T-cell (primary cell): ENCODE results near the gene TBC1D30. TPM values are rescaled to one million over a fixed set of nuclear protein-coding genes. Genes with fewer than 3 reads are reported as not detected.

ENCODE experiments used
- ATAC-seq, 4 experiments: fragments of 200-7000 bp in 3 of 4; fragments of 150-1000 bp in 1 of 4; cut with Tn5 transposase; replicated peaks in 1 of 4; 1 replicate in 3 of 4; 2 replicates in 1 of 4; pipeline ENCODE4 v1.10.0; 2021; ENCODE audit warnings: moderate library complexity in 3 of 4, mild to moderate bottlenecking in 2 of 4, moderate number of reproducible peaks in 1 of 4
- CTCF ChIA-PET, 2 donors: fragments of 300-600 bp; sonication (Branson Sonifier 250); formaldehyde crosslinking; loops; one replicate each; lab custom pipeline; 2022; ENCODE audit warnings: antibody characterized with exemption in 2 of 2; lab: Charles Lee
- POLR2A ChIA-PET, 2 donors: fragments of 300-600 bp; sonication (Branson Sonifier 250); formaldehyde crosslinking; loops; one replicate each; lab custom pipeline; 2022; ENCODE audit warnings: antibody characterized with exemption in 2 of 2; lab: Charles Lee
- DNase-seq, 35 experiments: peaks; one replicate each; pipeline versions ENCODE4 v3.0.0 to v3.0.0-alpha.2; 2013 to 2023
- H3K27ac ChIP-seq: one replicate; pipeline ENCODE4 v1.5.1; 2013; ENCODE audit warnings: low read length
- H3K27me3 ChIP-seq, 2 experiments: replicated peaks in 1 of 2; 1 replicate in 1 of 2; 2 replicates in 1 of 2; pipeline versions ENCODE4 v1.6.1 to v1.7.0; 2013; ENCODE audit warnings: low read length in 1 of 2, mixed read lengths in 1 of 2; ENCODE audit not compliant: control insufficient read depth in 2 of 2, insufficient read depth in 2 of 2; ENCODE audit errors: extremely low read depth in 1 of 2
- H3K36me3 ChIP-seq, 2 donors: 1 replicate in 1 of 2; 2 replicates in 1 of 2; pipeline versions ENCODE4 v1.6.1 to v1.7.0; 2013; ENCODE audit warnings: low read length in 1 of 2; ENCODE audit not compliant: control insufficient read depth in 2 of 2, insufficient read depth in 1 of 2; ENCODE audit errors: extremely low read depth in 1 of 2
- H3K4me1 ChIP-seq, 2 experiments: 1 replicate in 1 of 2; 2 replicates in 1 of 2; pipeline versions ENCODE4 v1.6.1 to v1.7.0; 2013; ENCODE audit warnings: low read length in 2 of 2, mixed read lengths in 1 of 2; ENCODE audit not compliant: insufficient read depth in 2 of 2, control insufficient read depth in 1 of 2; ENCODE audit errors: extremely low read depth in 1 of 2
- H3K4me3 ChIP-seq, 2 donors: 1 replicate in 1 of 2; 2 replicates in 1 of 2; pipeline versions ENCODE4 v1.5.1 to v1.7.0; 2013; ENCODE audit warnings: mild to moderate bottlenecking in 2 of 2, low read length in 1 of 2, moderate library complexity in 1 of 2; ENCODE audit not compliant: control insufficient read depth in 1 of 2; ENCODE audit errors: extremely low read depth in 1 of 2
- H3K9me3 ChIP-seq: 2 replicates; pipeline ENCODE4 v1.7.0; 2013
- H3K27ac Mint-ChIP-seq, 2 donors: one replicate each; pipeline ENCODE4 v1.8.0; 2020 to 2021; ENCODE audit warnings: mild to moderate bottlenecking in 2 of 2, mixed read lengths in 2 of 2
- H3K27me3 Mint-ChIP-seq, 2 donors: one replicate each; pipeline ENCODE4 v1.8.0; 2021 to 2022; ENCODE audit warnings: mixed read lengths in 2 of 2
- H3K36me3 Mint-ChIP-seq: one replicate; pipeline ENCODE4 v1.8.0; 2021; ENCODE audit warnings: mixed read lengths
- H3K4me1 Mint-ChIP-seq, 3 donors: one replicate each; pipeline ENCODE4 v1.8.0; 2020 to 2022; ENCODE audit warnings: mixed read lengths in 3 of 3, mild to moderate bottlenecking in 1 of 3
- H3K4me3 Mint-ChIP-seq, 3 donors: one replicate each; pipeline ENCODE4 v1.8.0; 2020 to 2022; ENCODE audit warnings: mild to moderate bottlenecking in 3 of 3, mixed read lengths in 3 of 3, moderate library complexity in 3 of 3
- H3K9me3 Mint-ChIP-seq, 3 donors: one replicate each; pipeline ENCODE4 v1.8.0; 2020 to 2022; ENCODE audit warnings: mixed read lengths in 3 of 3
- whole genome bisulfite sequencing: methylation state at CpG from one replicate; pipeline ENCODE4 v1.1.5; 2013; ENCODE audit warnings: missing lambda C conversion rate; ENCODE audit not compliant: insufficient coverage; 5-methylcytosine and 5-hydroxymethylcytosine counted together
- total RNA-seq, 35 experiments: library from RNA in 6 of 35; stranded (reverse) in 6 of 35; fragments of 120-200 nt in 1 of 35; gene quantifications; one replicate each; pipeline versions ENCODE4 v1.2.1 to v1.2.4 and lab custom pipeline; 2013 to 2026

The TBC1D30 gene
- total RNA-seq, 5 donors from 2014 or later (not counting 1 experiment from before 2014, with no cell fraction given): 0.07 to 0.73 (median 0.41) TPM

DNA sequence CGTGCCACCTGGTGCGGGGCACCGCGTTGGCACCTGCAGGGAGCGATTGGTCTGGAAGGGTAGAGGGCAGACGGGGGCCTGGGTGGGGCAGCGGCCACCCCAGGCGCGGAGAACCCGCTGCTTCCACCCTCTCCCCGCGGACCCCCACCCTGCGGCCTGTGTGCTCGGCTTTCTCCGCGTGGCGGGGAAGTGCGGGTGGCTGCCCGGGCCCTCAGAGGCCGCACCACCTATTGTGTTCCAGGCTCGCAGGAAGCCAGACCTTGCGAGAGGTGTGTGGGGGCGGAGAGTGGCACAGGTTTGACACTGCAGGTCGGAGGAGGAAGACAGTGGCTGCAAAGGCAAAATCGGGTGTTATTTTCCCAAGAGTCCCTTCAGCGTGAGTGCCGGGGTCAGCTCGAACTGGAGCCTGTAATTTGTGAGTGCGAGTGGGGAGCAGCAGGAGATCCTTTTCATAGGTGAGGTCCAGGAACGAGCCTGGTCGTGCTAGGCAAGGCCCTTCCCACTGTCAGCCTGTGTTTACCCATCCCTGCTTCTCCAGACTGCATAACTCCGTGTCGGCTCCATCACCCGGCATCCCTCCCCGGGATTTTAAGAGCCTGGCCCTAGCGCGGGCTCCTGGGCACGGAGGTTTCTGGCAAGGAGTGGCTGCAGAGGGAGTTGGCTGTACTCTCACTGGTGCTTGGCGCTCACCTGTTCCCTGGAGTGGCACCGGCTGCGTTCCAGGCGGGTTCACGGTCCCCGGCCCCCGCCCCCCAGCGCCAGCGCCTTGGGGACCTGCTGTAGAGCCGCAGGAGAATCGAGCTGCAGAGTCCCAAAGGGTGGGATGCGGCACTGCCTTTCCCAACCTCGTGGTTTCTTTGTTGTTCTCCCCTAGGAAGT lies 935 bp downstream of the TBC1D30 start:
- H3K4me1 Mint-ChIP-seq: peaks cover 21 to 23% (median 22%) of the 10 kb centered on the region in 3 donors
- H3K27ac Mint-ChIP-seq: no peak overlapping the region
- no peaks in the 10 kb centered on the region for H3K36me3 ChIP-seq
- peak in 2 of 4 experiments; percentile 27 to 45 for ATAC-seq
- DNase-seq: no peak
- no peak overlapping the region for H3K27ac ChIP-seq
- peaks cover 15 to 45% of the 10 kb centered on the region in 2 experiments for H3K27me3 ChIP-seq
- H3K4me3 Mint-ChIP-seq: peak overlapping the region; percentile 58 to 75 (median 66)
- CTCF ChIA-PET: no interaction called here
- peaks cover 51 to 63% of the 10 kb centered on the region in 2 donors for H3K27me3 Mint-ChIP-seq
- H3K9me3 ChIP-seq: peaks cover 2% of the 10 kb centered on the region
- no peaks in the 10 kb centered on the region for H3K36me3 Mint-ChIP-seq
- peaks cover 6 to 24% of the 10 kb centered on the region in 2 experiments for H3K4me1 ChIP-seq
- H3K9me3 Mint-ChIP-seq: peaks cover 0 to 3% (median 3%) of the 10 kb centered on the region in 3 donors
- POLR2A ChIA-PET: no interaction called here
- 6% methylated on average over 24 of the region's 51 CpGs for WGBS
- H3K4me3 ChIP-seq: peak overlapping the region; percentile 23 to 67

GRCh38 chr12:64826234-64826633 lies 1.8 kb downstream of the TBC1D30 start:
- Histone ChIP-seq H3K27me3 (peaks cover 15 to 45% of the 10 kb centered on the region in 2 experiments), H3K9me3 (peaks cover 2% of the 10 kb centered on the region), H3K36me3 (no peaks in the 10 kb centered on the region), H3K4me3 (no peak overlapping the region), H3K4me1 (peaks cover 6 to 24% of the 10 kb centered on the region in 2 experiments), H3K27ac (no peak overlapping the region)
- WGBS: 6% methylated on average over 8 of the region's 19 CpGs
- Mint-ChIP-seq H3K27me3 (peaks cover 53 to 63% of the 10 kb centered on the region in 2 donors), H3K27ac (no peak overlapping the region), H3K4me3 (peak overlapping the region; percentile 37 to 75 (median 44)), H3K36me3 (no peaks in the 10 kb centered on the region), H3K9me3 (peaks cover 0 to 3% (median 3%) of the 10 kb centered on the region in 3 donors), H3K4me1 (peaks cover 21 to 23% (median 22%) of the 10 kb centered on the region in 3 donors)
- ATAC-seq: peak in 3 of 4 experiments; percentile 44 to 61 (median 50)
- CTCF ChIA-PET: interaction anchor here in 1 of 2 donors (0.8 kb wide), 1 partner anchor 29 kb away, joined by 3 read pairs; no protein-coding TSS in a partner anchor
- peak in 28 of 35 experiments; percentile 9 to 45 (median 28) for DNase-seq
- POLR2A ChIA-PET: no interaction called here

DNA sequence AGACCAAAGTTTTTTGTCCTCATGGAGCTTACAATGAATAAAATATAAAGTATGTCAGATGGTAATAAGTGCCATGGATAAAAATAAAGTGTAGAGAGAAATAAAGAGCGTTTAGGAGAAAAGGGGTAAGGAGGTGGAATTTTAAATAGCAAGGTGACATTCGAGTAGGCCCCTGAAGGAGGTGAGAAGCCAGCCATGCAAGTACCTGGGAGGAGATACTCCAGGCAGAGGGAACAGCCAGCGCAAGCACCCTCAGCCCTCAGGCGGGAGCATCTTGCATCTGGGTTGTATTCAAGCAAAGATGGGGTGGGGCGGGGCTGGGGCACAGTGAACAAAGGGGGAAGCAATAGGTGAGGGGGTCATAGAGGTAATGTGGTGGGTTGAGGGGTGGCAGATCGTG lies 4.3 kb downstream of the TBC1D30 start:
- H3K27ac Mint-ChIP-seq: no peak overlapping the region
- no peaks in the 10 kb centered on the region for H3K36me3 Mint-ChIP-seq
- Histone ChIP-seq H3K36me3 (no peaks in the 10 kb centered on the region), H3K4me3 (no peak overlapping the region), H3K27ac (no peak overlapping the region), H3K27me3 (peaks cover 13 to 38% of the 10 kb centered on the region in 2 experiments), H3K9me3 (peaks cover 2% of the 10 kb centered on the region), H3K4me1 (peaks cover 6 to 24% of the 10 kb centered on the region in 2 experiments)
- WGBS: 67% methylated on average over 5 of the region's 6 CpGs
- ChIA-PET POLR2A (no interaction called here), CTCF (no interaction called here)
- no peaks in the 10 kb centered on the region for H3K9me3 Mint-ChIP-seq
- peaks cover 21 to 23% (median 22%) of the 10 kb centered on the region in 3 donors for H3K4me1 Mint-ChIP-seq
- H3K4me3 Mint-ChIP-seq: no peak overlapping the region
- no peak for ATAC-seq
- peaks cover 54 to 58% of the 10 kb centered on the region in 2 donors for H3K27me3 Mint-ChIP-seq
- no peak for DNase-seq

- no peaks in the 10 kb centered on the region for H3K36me3 ChIP-seq
- no peaks in the 10 kb centered on the region for H3K9me3 Mint-ChIP-seq
- H3K9me3 ChIP-seq: no peaks in the 10 kb centered on the region
- H3K4me1 ChIP-seq: no peaks in the 10 kb centered on the region
- no peaks in the 10 kb centered on the region for H3K36me3 Mint-ChIP-seq
- no peak overlapping the region for H3K4me3 Mint-ChIP-seq
- ATAC-seq (no peak), DNase-seq (no peak)
- peaks cover 18 to 33% of the 10 kb centered on the region in 2 donors for H3K27me3 Mint-ChIP-seq
- 85% methylated on average over 2 of the region's 3 CpGs for WGBS
- no peak overlapping the region for H3K4me3 ChIP-seq
- H3K27me3 ChIP-seq: peaks cover 0 to 4% of the 10 kb centered on the region in 2 experiments
- no peak overlapping the region for H3K27ac Mint-ChIP-seq
- no peaks in the 10 kb centered on the region for H3K4me1 Mint-ChIP-seq
- ChIA-PET POLR2A (no interaction called here), CTCF (interaction anchor here in 1 of 2 donors (0.7 kb wide), 1 partner anchor 390 kb away, joined by 3 read pairs; no protein-coding TSS in a partner anchor)
- no peak overlapping the region for H3K27ac ChIP-seq
Measured at GRCh38 chr12:64833928-64834327, 9.5 kb downstream of the TBC1D30 start.

DNA sequence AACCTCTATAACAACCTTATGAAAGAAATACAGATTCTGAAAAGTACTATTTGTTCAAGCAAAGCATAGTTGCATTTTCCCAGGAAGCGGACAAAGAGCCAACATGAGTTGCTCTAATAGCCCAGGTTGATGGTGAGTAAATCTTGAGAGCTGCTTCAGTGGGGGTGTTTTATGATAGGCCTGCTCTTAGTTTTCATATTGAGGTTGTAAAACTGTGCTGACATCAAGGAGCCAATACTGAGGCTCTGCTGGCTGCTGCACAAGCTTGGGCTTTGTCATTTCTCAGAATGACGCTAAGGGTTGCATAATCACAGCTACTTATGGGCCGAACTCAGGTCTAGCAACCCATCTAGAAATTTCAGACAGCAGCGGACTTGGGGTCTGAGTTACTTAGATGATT lies 11.5 kb downstream of the TBC1D30 start:
- H3K4me1 ChIP-seq: no peaks in the 10 kb centered on the region
- Mint-ChIP-seq H3K36me3 (no peaks in the 10 kb centered on the region), H3K4me1 (no peaks in the 10 kb centered on the region), H3K27ac (no peak overlapping the region), H3K4me3 (no peak overlapping the region), H3K9me3 (no peaks in the 10 kb centered on the region), H3K27me3 (peaks cover 10 to 17% of the 10 kb centered on the region in 2 donors)
- no peaks in the 10 kb centered on the region for H3K36me3 ChIP-seq
- no peak overlapping the region for H3K27ac ChIP-seq
- ATAC-seq (no peak), DNase-seq (no peak)
- ChIA-PET POLR2A (no interaction called here), CTCF (interaction anchor here in 1 of 2 donors (1.0 kb wide), 1 partner anchor 39 kb away, joined by 4 read pairs; no protein-coding TSS in a partner anchor)
- no peak overlapping the region for H3K4me3 ChIP-seq
- peaks cover 0 to 2% of the 10 kb centered on the region in 2 experiments for H3K27me3 ChIP-seq
- no peaks in the 10 kb centered on the region for H3K9me3 ChIP-seq
- 100% methylated on average over 3 of the region's 4 CpGs for WGBS

DNA sequence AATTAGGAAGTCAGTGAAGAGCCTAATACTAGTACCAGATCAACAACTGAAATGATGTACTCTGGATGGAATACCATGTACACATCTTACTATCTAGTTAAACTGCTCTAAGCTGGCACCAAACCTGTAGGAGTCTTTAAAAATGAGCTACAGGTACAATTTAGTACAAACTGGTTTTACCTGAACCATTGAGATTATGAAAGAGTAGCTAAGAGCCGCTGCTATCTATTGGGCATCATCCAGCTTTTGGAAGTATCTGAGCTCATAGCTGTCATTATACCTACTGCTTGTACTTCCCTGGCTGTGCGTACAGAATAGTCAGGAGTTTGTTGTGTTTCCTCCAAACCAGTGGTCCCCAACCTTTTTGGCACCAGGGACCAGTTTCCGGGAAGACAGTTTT lies 12.4 kb downstream of the TBC1D30 start:
- Histone ChIP-seq H3K27me3 (peaks cover 0 to 5% of the 10 kb centered on the region in 2 experiments), H3K36me3 (no peaks in the 10 kb centered on the region), H3K4me3 (no peak overlapping the region), H3K27ac (no peak overlapping the region), H3K4me1 (no peaks in the 10 kb centered on the region), H3K9me3 (no peaks in the 10 kb centered on the region)
- ChIA-PET CTCF (interaction anchor here in 1 of 2 donors (0.6 kb wide), 1 partner anchor 259 kb away, joined by 4 read pairs; no protein-coding TSS in a partner anchor), POLR2A (no interaction called here)
- no peak overlapping the region for H3K4me3 Mint-ChIP-seq
- no peaks in the 10 kb centered on the region for H3K4me1 Mint-ChIP-seq
- H3K27me3 Mint-ChIP-seq: peaks cover 9 to 17% of the 10 kb centered on the region in 2 donors
- DNase-seq (no peak), ATAC-seq (no peak)
- 94% methylated on average over 2 of the region's 3 CpGs for WGBS
- H3K36me3 Mint-ChIP-seq: no peaks in the 10 kb centered on the region
- H3K27ac Mint-ChIP-seq: no peak overlapping the region
- no peaks in the 10 kb centered on the region for H3K9me3 Mint-ChIP-seq
